CD14-positive monocyte (primary cell): Measurements from ENCODE around the gene ARHGAP21. TPM values are rescaled to one million over a fixed set of nuclear protein-coding genes. Genes with fewer than 3 reads are reported as not detected.

Experiments
- DNase-seq, 3 donors: peaks; one replicate each; pipeline ENCODE4 v3.0.0-alpha.2; 2011 to 2022
- H2AFZ ChIP-seq: 2 replicates; pipeline ENCODE4 v1.6.0; 2012; ENCODE audit warnings: mild to moderate bottlenecking, low read depth, low read length, inconsistent platforms; ENCODE audit not compliant: insufficient read depth, poor library complexity, severe bottlenecking
- H3K27ac ChIP-seq, 2 donors: 1 replicate in 1 of 2; 2 replicates in 1 of 2; pipeline ENCODE4 v1.5.1; 2012 to 2013; ENCODE audit warnings: low read length in 2 of 2, control low read depth in 1 of 2, inconsistent platforms in 1 of 2, low read depth in 1 of 2, mild to moderate bottlenecking in 1 of 2
- H3K27me3 ChIP-seq, 2 donors: one replicate each; pipeline versions ENCODE4 v1.6.0 to v1.6.1; 2011 to 2013; ENCODE audit warnings: low read length in 2 of 2; ENCODE audit not compliant: control insufficient read depth in 2 of 2, insufficient read depth in 2 of 2
- H3K36me3 ChIP-seq, 2 donors: replicated peaks in 1 of 2; 1 replicate in 1 of 2; 2 replicates in 1 of 2; pipeline versions ENCODE4 v1.5.1 to v1.6.1; 2012 to 2013; ENCODE audit warnings: low read length in 2 of 2, control low read depth in 1 of 2, inconsistent platforms in 1 of 2, mild to moderate bottlenecking in 1 of 2; ENCODE audit not compliant: insufficient read depth in 2 of 2, control insufficient read depth in 1 of 2
- H3K4me1 ChIP-seq, 2 donors: 1 replicate in 1 of 2; 2 replicates in 1 of 2; pipeline versions ENCODE4 v1.5.1 to v1.6.1; 2012 to 2013; ENCODE audit warnings: low read length in 2 of 2, control low read depth in 1 of 2, inconsistent platforms in 1 of 2, mild to moderate bottlenecking in 1 of 2, moderate library complexity in 1 of 2; ENCODE audit not compliant: insufficient read depth in 2 of 2, control insufficient read depth in 1 of 2
- H3K4me2 ChIP-seq: replicated peaks from 2 replicates; pipeline ENCODE3; 2012; ENCODE audit warnings: low read length, moderate library complexity, mild to moderate bottlenecking; ENCODE audit not compliant: poor library complexity, severe bottlenecking; ENCODE audit errors: extremely low read depth
- H3K4me3 ChIP-seq, 3 experiments: fragments of 200-600 bp in 1 of 3; sonication (generic) in 1 of 3; replicated peaks in 1 of 3; 1 replicate in 2 of 3; 2 replicates in 1 of 3; pipeline ENCODE4 v1.5.1; 2011 to 2013; ENCODE audit warnings: low read length in 3 of 3, mild to moderate bottlenecking in 3 of 3, control low read depth in 2 of 3, low read depth in 2 of 3, inconsistent platforms in 1 of 3, moderate library complexity in 1 of 3
- H3K79me2 ChIP-seq: 2 replicates; pipeline ENCODE4 v1.6.0; 2012; ENCODE audit warnings: mild to moderate bottlenecking, control low read depth, inconsistent platforms, low read length, moderate library complexity; ENCODE audit not compliant: insufficient read depth
- H3K9ac ChIP-seq: 2 replicates; pipeline ENCODE4 v1.6.0; 2017; ENCODE audit warnings: low read length, mild to moderate bottlenecking; ENCODE audit not compliant: insufficient read depth, poor library complexity, severe bottlenecking
- H3K9me3 ChIP-seq, 2 donors: replicated peaks in 1 of 2; 1 replicate in 1 of 2; 2 replicates in 1 of 2; pipeline versions ENCODE4 v1.5.1 to v1.6.1; 2012 to 2013; ENCODE audit warnings: low read length in 2 of 2, control low read depth in 1 of 2; ENCODE audit not compliant: control insufficient read depth in 1 of 2, insufficient read depth in 1 of 2
- H4K20me1 ChIP-seq: 2 replicates; pipeline ENCODE4 v1.6.0; 2012; ENCODE audit warnings: mild to moderate bottlenecking, low read length, control low read depth, moderate library complexity; ENCODE audit not compliant: insufficient read depth
- H3K27ac Mint-ChIP-seq, 7 donors: one replicate each; pipeline ENCODE4 v1.8.0; 2020; ENCODE audit warnings: mild to moderate bottlenecking in 7 of 7, mixed read lengths in 7 of 7, moderate library complexity in 6 of 7, inconsistent platforms in 2 of 7
- H3K27me3 Mint-ChIP-seq, 3 donors: one replicate each; pipeline ENCODE4 v1.8.0; 2021 to 2022; ENCODE audit warnings: low read depth in 3 of 3, mild to moderate bottlenecking in 3 of 3, mixed read lengths in 3 of 3, moderate library complexity in 3 of 3, inconsistent platforms in 1 of 3
- H3K36me3 Mint-ChIP-seq, 2 donors: one replicate each; pipeline ENCODE4 v1.8.0; 2020; ENCODE audit warnings: mixed read lengths in 2 of 2, inconsistent platforms in 1 of 2, mild to moderate bottlenecking in 1 of 2
- H3K4me1 Mint-ChIP-seq: one replicate; pipeline ENCODE4 v1.8.0; 2020; ENCODE audit warnings: mild to moderate bottlenecking, mixed read lengths
- H3K4me3 Mint-ChIP-seq, 2 donors: one replicate each; pipeline ENCODE4 v1.8.0; 2020; ENCODE audit warnings: mild to moderate bottlenecking in 2 of 2, mixed read lengths in 2 of 2, moderate library complexity in 1 of 2
- H3K9me3 Mint-ChIP-seq, 7 donors: one replicate each; pipeline ENCODE4 v1.8.0; 2020 to 2022; ENCODE audit warnings: mixed read lengths in 7 of 7, mild to moderate bottlenecking in 6 of 7, moderate library complexity in 6 of 7, inconsistent platforms in 2 of 7
- WGBS: methylation state at CpG from one replicate; pipeline ENCODE4 v1.1.5; 2013; ENCODE audit warnings: missing lambda C conversion rate; ENCODE audit not compliant: insufficient coverage; 5-methylcytosine and 5-hydroxymethylcytosine counted together
- intact Hi-C, 2 donors: fragments of 100-400 bp; cut with micrococcal nuclease; formaldehyde crosslinking; loops; one replicate each; pipeline versions ENCODE4 v1.15.0 to v1.15.1; 2023
- polyA plus RNA-seq, 3 donors: library from polyadenylated mRNA; depleted of rRNA in 1 of 3; unstranded in 2 of 3; stranded (reverse) in 1 of 3; fragments of 300-500 nt in 2 of 3; fragments of >200 nt in 1 of 3; fragmentation: Illumina TruSeq in 2 of 3; gene quantifications; 1 replicate in 2 of 3; 2 replicates in 1 of 3; pipeline ENCODE4 v1.2.3, GENCODE V29; 2012 to 2021
- TF ChIP-seq, protein P1 (sequence below): fragments of 200-600 bp; IDR thresholded peaks from one replicate; pipeline ENCODE4 v1.8.0; 2022; ENCODE audit warnings: antibody characterized with exemption, mild to moderate bottlenecking

ARHGAP21 gene
- polyA plus RNA-seq, 3 donors, result 2.1 to 20.0 (median 3.4) TPM

DNA sequence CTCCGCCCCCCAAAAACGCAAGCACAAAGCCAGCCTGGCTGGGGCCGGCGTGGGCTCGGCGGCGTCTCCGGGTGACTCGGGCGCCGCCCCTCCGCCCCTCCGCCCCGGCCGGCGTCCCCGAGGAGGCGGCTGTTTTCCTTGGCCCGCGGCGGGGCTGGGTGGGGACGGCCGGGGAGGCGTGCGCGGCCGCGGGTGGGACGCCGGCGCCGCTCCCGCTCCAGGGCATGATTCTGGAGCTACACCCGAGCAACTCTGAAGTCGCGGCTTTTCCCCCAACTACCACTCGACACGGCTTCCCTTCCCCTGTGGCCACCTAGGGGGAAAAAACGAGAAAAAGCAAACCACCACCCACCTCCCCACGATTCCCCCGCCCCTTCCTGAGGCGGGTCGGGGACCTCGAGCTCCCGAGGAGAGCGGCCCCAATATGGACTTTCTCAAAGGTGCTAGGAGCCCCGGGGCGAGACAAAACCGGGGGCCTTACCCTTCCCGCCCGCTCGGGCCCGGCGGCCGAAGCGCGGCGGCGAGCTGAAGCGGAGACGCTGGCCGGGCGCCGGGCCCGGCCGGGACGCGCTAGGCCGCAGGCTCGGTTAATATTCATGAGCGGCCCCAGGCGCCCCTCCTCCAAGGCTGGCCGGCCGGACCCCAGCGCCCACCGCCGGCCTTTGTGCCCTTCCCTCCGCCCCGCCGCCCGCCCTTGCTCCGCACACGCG is 856 bp downstream of the ARHGAP21 start:
- Histone ChIP-seq H3K4me2 (peak overlapping the region; percentile 90), H2AFZ (peak overlapping the region; percentile 79), H3K36me3 (no peaks in the 10 kb centered on the region), H4K20me1 (peaks cover 40% of the 10 kb centered on the region), H3K4me1 (peaks cover 29 to 44% of the 10 kb centered on the region in 2 donors), H3K27me3 (peaks cover 0 to 10% of the 10 kb centered on the region in 2 donors), H3K4me3 (peak overlapping the region; percentile 76 to 82 (median 79)), H3K79me2 (peaks cover 32% of the 10 kb centered on the region), H3K9ac (peak overlapping the region; percentile 74), H3K27ac (peak overlapping the region; percentile 58 to 64), H3K9me3 (no peaks in the 10 kb centered on the region)
- peaks cover 10 to 15% of the 10 kb centered on the region in 2 donors for H3K36me3 Mint-ChIP-seq
- DNase-seq, result peak in 2 of 3 donors; percentile 2 to 12
- intact Hi-C loops, result loop anchor here (5.0 to 10.0 kb wide), 2 partner anchors 292 to 294 kb away; partner anchors contain the start of genes ENKUR (in 2 of the 2) and THNSL1 (in 2 of the 2)
- peaks cover 31% of the 10 kb centered on the region for H3K4me1 Mint-ChIP-seq
- H3K27me3 Mint-ChIP-seq, result peaks cover 5 to 10% (median 8%) of the 10 kb centered on the region in 3 donors
- under 1% methylated on average over 74 of the region's 84 CpGs for WGBS
- TF ChIP-seq, protein P1, sequence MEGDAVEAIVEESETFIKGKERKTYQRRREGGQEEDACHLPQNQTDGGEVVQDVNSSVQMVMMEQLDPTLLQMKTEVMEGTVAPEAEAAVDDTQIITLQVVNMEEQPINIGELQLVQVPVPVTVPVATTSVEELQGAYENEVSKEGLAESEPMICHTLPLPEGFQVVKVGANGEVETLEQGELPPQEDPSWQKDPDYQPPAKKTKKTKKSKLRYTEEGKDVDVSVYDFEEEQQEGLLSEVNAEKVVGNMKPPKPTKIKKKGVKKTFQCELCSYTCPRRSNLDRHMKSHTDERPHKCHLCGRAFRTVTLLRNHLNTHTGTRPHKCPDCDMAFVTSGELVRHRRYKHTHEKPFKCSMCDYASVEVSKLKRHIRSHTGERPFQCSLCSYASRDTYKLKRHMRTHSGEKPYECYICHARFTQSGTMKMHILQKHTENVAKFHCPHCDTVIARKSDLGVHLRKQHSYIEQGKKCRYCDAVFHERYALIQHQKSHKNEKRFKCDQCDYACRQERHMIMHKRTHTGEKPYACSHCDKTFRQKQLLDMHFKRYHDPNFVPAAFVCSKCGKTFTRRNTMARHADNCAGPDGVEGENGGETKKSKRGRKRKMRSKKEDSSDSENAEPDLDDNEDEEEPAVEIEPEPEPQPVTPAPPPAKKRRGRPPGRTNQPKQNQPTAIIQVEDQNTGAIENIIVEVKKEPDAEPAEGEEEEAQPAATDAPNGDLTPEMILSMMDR, result no peak
- H3K27ac Mint-ChIP-seq, result peak overlapping the region; percentile 76 to 92 (median 90)
- peak overlapping the region; percentile 90 to 98 for H3K4me3 Mint-ChIP-seq
- H3K9me3 Mint-ChIP-seq, result no peaks in the 10 kb centered on the region

DNA sequence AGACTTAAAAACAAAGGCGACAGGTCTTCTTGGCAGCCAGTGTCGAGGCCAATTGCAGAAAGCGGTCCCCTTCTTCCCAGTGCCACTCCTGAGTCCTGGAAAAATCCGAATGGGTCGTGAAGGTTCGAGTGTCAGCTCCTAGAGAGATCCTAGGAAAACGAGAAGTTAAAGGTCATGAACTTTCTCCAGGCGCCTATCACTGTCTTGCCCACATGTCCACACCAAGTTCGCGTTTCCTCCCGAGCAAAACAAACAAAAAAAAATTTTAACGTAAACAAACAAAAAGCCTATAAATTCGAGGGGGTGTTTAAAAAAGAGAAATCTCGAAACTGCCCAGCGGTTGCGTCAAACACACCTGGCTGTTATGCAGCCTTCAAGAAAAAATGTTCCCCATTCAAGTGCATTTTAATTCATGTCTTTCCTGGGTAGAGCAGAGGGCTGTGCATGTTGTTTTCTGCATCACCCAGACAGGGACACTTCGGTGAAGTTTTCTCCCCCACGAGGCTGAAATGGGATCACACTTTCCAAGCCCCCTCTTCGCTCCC is 1.5 kb downstream of the ARHGAP21 start:
- Mint-ChIP-seq H3K27me3 (peaks cover 5 to 8% (median 8%) of the 10 kb centered on the region in 3 donors), H3K4me3 (peak overlapping the region; percentile 89 to 98), H3K4me1 (peaks cover 31% of the 10 kb centered on the region), H3K9me3 (no peaks in the 10 kb centered on the region), H3K36me3 (peaks cover 10 to 15% of the 10 kb centered on the region in 2 donors), H3K27ac (peak overlapping the region; percentile 72 to 90 (median 88))
- peaks cover 0 to 10% of the 10 kb centered on the region in 2 donors for H3K27me3 ChIP-seq
- H3K4me3 ChIP-seq, result peak overlapping the region; percentile 76 to 82 (median 79)
- peak overlapping the region in 1 of 2 donors; percentile 64 for H3K27ac ChIP-seq
- peak overlapping the region; percentile 90 for H3K4me2 ChIP-seq
- intact Hi-C loops, result loop anchor here (5.0 to 10.0 kb wide), 2 partner anchors 293 to 295 kb away; partner anchors contain the start of genes ENKUR (in 2 of the 2) and THNSL1 (in 2 of the 2)
- peak overlapping the region; percentile 79 for H2AFZ ChIP-seq
- H3K79me2 ChIP-seq, result peaks cover 39% of the 10 kb centered on the region
- peak overlapping the region; percentile 74 for H3K9ac ChIP-seq
- 15% methylated on average over 5 of the region's 19 CpGs for WGBS
- H4K20me1 ChIP-seq, result peaks cover 47% of the 10 kb centered on the region
- DNase-seq, result peak in 2 of 3 donors; percentile 47 to 50
- H3K4me1 ChIP-seq, result peaks cover 29 to 44% of the 10 kb centered on the region in 2 donors
- H3K36me3 ChIP-seq, result no peaks in the 10 kb centered on the region
- TF ChIP-seq, protein P1, result no peak
- H3K9me3 ChIP-seq, result no peaks in the 10 kb centered on the region
